Lung microvascular endothelial cell (primary cell): ENCODE data around the gene HYAL1. TPM values are rescaled to one million over a fixed set of nuclear protein-coding genes. Genes with fewer than 3 reads are reported as not detected.

ENCODE experiments used
- DNase-seq, 2 donors: peaks; one replicate each; pipeline versions ENCODE4 v3.0.0 to v3.0.0-alpha.2; 2010; ENCODE audit warnings: low read depth in 2 of 2
- total RNA-seq: library from RNA; depleted of rRNA; stranded (reverse); fragments of >200 nt; gene quantifications from 2 replicates; pipeline ENCODE4 v1.2.1, GENCODE V29; 2014

HYAL1 gene
- total RNA-seq, 1 donor from 2014 or later, result 5.8 TPM

- DNase-seq, result no peak
Measured at GRCh38 chr3:50336452-50337174, 33.2 kb upstream of the HYAL1 start.

GRCh38 chr3:50334339-50335075 is 31.1 kb upstream of the HYAL1 start:
- peak; percentile 66 to 82 for DNase-seq

- DNase-seq, result peak; percentile 63 to 97
Measured at GRCh38 chr3:50333744-50334328, 30.5 kb upstream of the HYAL1 start.

GRCh38 chr3:50331364-50331907 is 28.1 kb upstream of the HYAL1 start:
- DNase-seq, result no peak

- DNase-seq, result no peak
Measured at GRCh38 chr3:50330330-50330729, 27.0 kb upstream of the HYAL1 start.

- peak; percentile 98 for DNase-seq
Measured at GRCh38 chr3:50327943-50328691, 24.7 kb upstream of the HYAL1 start, which contains the start of gene TUSC2. TUSC2 (minus strand) TSS chr3:50328223; CDS start chr3:50328099, 124 bp downstream.

GRCh38 chr3:50327129-50327528 is 23.8 kb upstream of the HYAL1 start:
- DNase-seq, result no peak

- no peak for DNase-seq
Measured at GRCh38 chr3:50326182-50326541, 22.8 kb upstream of the HYAL1 start.

GRCh38 chr3:50325497-50326181 is 22.3 kb upstream of the HYAL1 start:
- DNase-seq, result no peak

- no peak for DNase-seq
Measured at GRCh38 chr3:50325113-50325480, 21.7 kb upstream of the HYAL1 start.

GRCh38 chr3:50324351-50325112 is 21.2 kb upstream of the HYAL1 start:
- DNase-seq, result peak; percentile 83 to 93

- DNase-seq, result peak; percentile 94 to 97
Measured at GRCh38 chr3:50323614-50324199, 20.3 kb upstream of the HYAL1 start.

- DNase-seq, result peak; percentile 88 to 97
Measured at GRCh38 chr3:50323092-50323600, 19.8 kb upstream of the HYAL1 start.

GRCh38 chr3:50322386-50323091 is 19.2 kb upstream of the HYAL1 start, which contains the start of gene HYAL2:
HYAL2 (minus strand) TSS chr3:50322745; CDS start chr3:50320489, 2,256 bp downstream.
- DNase-seq, result peak; percentile 77 to 89

- DNase-seq, result no peak
Measured at GRCh38 chr3:50322115-50322385, 18.7 kb upstream of the HYAL1 start.

- DNase-seq, result peak; percentile 91 to 95
Measured at GRCh38 chr3:50321336-50322114, 18.2 kb upstream of the HYAL1 start.

GRCh38 chr3:50320853-50321335 is 17.5 kb upstream of the HYAL1 start:
- DNase-seq, result peak; percentile 73 to 83
